H1 (cell line): ENCODE measurements around the gene MLC1. TPM values are rescaled to one million over a fixed set of nuclear protein-coding genes. Genes with fewer than 3 reads are reported as not detected.

Experiments used
- NRF1 ChIP-seq: IDR thresholded peaks from 2 replicates; pipeline ENCODE4 v1.6.1; 2011; ENCODE audit warnings: mild to moderate bottlenecking, low read depth, low read length, improper control_type of control experiment
- SIRT6 ChIP-seq: IDR thresholded peaks from one replicate; pipeline ENCODE4 v1.7.1; 2012; ENCODE audit warnings: low read length, inconsistent platforms
- SP2 ChIP-seq: IDR thresholded peaks from 2 replicates; pipeline ENCODE4 v1.6.1; 2012; ENCODE audit warnings: mild to moderate bottlenecking, low read length, inconsistent platforms
- TBP ChIP-seq: IDR thresholded peaks from 2 replicates; pipeline ENCODE4 v1.6.1; 2011; ENCODE audit warnings: low read depth, low read length, improper control_type of control experiment
- polyA plus RNA-seq, 7 experiments: library from polyadenylated mRNA; depleted of rRNA in 3 of 7; stranded (reverse) in 5 of 7; unstranded in 2 of 7; fragments of >200 nt in 5 of 7; fragments of 200-250 nt in 2 of 7; gene quantifications; 1 replicate in 5 of 7; 2 replicates in 1 of 7; 4 replicates in 1 of 7; pipeline versions ENCODE4 v1.2.1 to v1.2.3, GENCODE V29; 2011 to 2013; ENCODE audit warnings: missing spikeins in 2 of 7, mixed read lengths in 2 of 7
- total RNA-seq: library from RNA; stranded (reverse); fragmentation: NEBNext Ultra II Directional; extraction: Animal tissue kit (Norgen Biotek cat#: 25700); gene quantifications from 2 replicates; pipeline ENCODE4 v1.2.1, GENCODE V29; 2021
- TF ChIP-seq, protein P1 (sequence below): fragments of 300-600 bp; sonication (generic); IDR thresholded peaks from 2 replicates; pipeline ENCODE4 v1.7.1; 2012; ENCODE audit warnings: low read length, moderate library complexity, mild to moderate bottlenecking, inconsistent platforms; ENCODE audit not compliant: insufficient replicate concordance

Gene MLC1
- total and polyA plus RNA-seq, 2 of the 8 experiments (the other 6 are each of a cell fraction or from before 2014, with no cell fraction given): 0.20 TPM; not detected in 1

DNA sequence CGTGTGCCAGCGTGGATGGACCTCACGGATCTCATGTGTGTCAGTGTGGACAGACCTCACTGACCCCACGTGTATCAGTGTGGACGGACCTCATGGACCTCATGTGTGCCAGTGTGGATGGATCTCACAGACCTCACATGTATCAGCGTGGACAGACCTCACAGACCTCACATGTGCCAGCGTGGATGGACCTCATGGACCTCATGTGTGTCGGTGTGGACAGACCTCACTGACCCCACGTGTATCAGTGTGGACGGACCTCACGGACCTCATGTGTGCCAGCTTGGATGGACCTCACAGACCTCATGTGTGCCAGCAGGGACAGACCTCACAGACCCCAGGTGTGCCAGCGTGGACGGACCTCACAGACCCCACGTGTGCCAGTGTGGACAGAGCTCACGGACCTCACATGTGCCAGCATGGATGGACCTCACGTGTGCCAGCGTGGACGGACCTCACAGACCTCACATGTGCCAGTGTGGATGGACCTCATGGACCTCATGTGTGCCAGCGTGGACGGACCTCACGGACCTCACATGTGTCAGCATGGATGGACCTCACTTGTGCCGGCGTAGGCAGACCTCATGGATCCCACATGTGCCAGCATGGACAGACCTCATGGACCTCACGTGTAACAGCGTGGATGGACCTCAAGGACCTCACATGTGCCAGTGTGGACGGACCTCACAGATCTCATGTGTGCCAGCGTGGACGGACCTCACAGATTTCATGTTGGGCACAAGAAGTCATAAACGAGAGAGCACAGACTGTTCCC is 45.4 kb downstream of the MLC1 start (continued):
- TF ChIP-seq, protein P1, sequence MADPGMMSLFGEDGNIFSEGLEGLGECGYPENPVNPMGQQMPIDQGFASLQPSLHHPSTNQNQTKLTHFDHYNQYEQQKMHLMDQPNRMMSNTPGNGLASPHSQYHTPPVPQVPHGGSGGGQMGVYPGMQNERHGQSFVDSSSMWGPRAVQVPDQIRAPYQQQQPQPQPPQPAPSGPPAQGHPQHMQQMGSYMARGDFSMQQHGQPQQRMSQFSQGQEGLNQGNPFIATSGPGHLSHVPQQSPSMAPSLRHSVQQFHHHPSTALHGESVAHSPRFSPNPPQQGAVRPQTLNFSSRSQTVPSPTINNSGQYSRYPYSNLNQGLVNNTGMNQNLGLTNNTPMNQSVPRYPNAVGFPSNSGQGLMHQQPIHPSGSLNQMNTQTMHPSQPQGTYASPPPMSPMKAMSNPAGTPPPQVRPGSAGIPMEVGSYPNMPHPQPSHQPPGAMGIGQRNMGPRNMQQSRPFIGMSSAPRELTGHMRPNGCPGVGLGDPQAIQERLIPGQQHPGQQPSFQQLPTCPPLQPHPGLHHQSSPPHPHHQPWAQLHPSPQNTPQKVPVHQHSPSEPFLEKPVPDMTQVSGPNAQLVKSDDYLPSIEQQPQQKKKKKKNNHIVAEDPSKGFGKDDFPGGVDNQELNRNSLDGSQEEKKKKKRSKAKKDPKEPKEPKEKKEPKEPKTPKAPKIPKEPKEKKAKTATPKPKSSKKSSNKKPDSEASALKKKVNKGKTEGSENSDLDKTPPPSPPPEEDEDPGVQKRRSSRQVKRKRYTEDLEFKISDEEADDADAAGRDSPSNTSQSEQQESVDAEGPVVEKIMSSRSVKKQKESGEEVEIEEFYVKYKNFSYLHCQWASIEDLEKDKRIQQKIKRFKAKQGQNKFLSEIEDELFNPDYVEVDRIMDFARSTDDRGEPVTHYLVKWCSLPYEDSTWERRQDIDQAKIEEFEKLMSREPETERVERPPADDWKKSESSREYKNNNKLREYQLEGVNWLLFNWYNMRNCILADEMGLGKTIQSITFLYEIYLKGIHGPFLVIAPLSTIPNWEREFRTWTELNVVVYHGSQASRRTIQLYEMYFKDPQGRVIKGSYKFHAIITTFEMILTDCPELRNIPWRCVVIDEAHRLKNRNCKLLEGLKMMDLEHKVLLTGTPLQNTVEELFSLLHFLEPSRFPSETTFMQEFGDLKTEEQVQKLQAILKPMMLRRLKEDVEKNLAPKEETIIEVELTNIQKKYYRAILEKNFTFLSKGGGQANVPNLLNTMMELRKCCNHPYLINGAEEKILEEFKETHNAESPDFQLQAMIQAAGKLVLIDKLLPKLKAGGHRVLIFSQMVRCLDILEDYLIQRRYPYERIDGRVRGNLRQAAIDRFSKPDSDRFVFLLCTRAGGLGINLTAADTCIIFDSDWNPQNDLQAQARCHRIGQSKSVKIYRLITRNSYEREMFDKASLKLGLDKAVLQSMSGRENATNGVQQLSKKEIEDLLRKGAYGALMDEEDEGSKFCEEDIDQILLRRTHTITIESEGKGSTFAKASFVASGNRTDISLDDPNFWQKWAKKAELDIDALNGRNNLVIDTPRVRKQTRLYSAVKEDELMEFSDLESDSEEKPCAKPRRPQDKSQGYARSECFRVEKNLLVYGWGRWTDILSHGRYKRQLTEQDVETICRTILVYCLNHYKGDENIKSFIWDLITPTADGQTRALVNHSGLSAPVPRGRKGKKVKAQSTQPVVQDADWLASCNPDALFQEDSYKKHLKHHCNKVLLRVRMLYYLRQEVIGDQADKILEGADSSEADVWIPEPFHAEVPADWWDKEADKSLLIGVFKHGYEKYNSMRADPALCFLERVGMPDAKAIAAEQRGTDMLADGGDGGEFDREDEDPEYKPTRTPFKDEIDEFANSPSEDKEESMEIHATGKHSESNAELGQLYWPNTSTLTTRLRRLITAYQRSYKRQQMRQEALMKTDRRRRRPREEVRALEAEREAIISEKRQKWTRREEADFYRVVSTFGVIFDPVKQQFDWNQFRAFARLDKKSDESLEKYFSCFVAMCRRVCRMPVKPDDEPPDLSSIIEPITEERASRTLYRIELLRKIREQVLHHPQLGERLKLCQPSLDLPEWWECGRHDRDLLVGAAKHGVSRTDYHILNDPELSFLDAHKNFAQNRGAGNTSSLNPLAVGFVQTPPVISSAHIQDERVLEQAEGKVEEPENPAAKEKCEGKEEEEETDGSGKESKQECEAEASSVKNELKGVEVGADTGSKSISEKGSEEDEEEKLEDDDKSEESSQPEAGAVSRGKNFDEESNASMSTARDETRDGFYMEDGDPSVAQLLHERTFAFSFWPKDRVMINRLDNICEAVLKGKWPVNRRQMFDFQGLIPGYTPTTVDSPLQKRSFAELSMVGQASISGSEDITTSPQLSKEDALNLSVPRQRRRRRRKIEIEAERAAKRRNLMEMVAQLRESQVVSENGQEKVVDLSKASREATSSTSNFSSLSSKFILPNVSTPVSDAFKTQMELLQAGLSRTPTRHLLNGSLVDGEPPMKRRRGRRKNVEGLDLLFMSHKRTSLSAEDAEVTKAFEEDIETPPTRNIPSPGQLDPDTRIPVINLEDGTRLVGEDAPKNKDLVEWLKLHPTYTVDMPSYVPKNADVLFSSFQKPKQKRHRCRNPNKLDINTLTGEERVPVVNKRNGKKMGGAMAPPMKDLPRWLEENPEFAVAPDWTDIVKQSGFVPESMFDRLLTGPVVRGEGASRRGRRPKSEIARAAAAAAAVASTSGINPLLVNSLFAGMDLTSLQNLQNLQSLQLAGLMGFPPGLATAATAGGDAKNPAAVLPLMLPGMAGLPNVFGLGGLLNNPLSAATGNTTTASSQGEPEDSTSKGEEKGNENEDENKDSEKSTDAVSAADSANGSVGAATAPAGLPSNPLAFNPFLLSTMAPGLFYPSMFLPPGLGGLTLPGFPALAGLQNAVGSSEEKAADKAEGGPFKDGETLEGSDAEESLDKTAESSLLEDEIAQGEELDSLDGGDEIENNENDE: no peak
- TF ChIP-seq SIRT6: no peak
- TF ChIP-seq SP2: no peak
- no peak for TF ChIP-seq NRF1
- TF ChIP-seq TBP: no peak
